Colonic mucosa (tissue), 4 donors: ENCODE measurements around the gene HDAC4. TPM values are rescaled to one million over a fixed set of nuclear protein-coding genes. Genes with fewer than 3 reads are reported as not detected.

Source experiments
- DNase-seq: peaks from one replicate; pipeline ENCODE4 v3.0.0-alpha.2; 2020
- H3K27ac ChIP-seq: fragments of 200-600 bp; one replicate; pipeline ENCODE4 v1.8.0; 2021
- H3K27me3 ChIP-seq: fragments of 200-600 bp; one replicate; pipeline ENCODE4 v1.8.0; 2021
- H3K36me3 ChIP-seq: fragments of 200-600 bp; one replicate; pipeline ENCODE4 v1.8.0; 2021
- H3K4me1 ChIP-seq: fragments of 200-600 bp; one replicate; pipeline ENCODE4 v1.8.0; 2021; ENCODE audit warnings: mild to moderate bottlenecking
- H3K4me3 ChIP-seq: fragments of 200-600 bp; one replicate; pipeline ENCODE4 v1.8.0; 2021
- H3K9ac ChIP-seq, 2 donors: one replicate each; pipeline ENCODE4 v1.7.0; 2013; ENCODE audit warnings: control low read depth in 2 of 2, low read depth in 2 of 2, low read length in 2 of 2
- H3K9me3 ChIP-seq: fragments of 200-600 bp; one replicate; pipeline ENCODE4 v1.8.0; 2021
- intact Hi-C: fragments of 100-400 bp; cut with DNase I; formaldehyde crosslinking; loops from one replicate; pipeline ENCODE4 v1.14.1; 2022
- total RNA-seq, 2 donors: library from RNA; stranded (reverse); fragmentation: NEBNext Ultra II Directional in 1 of 2; extraction: Animal tissue kit (Norgen Biotek cat#: 25700) in 1 of 2; gene quantifications; one replicate each; pipeline ENCODE4 v1.2.1, GENCODE V29; 2021
- TF ChIP-seq, protein P1 (sequence below): fragments of 200-600 bp; IDR thresholded peaks from one replicate; pipeline ENCODE4 v1.8.0; 2022; ENCODE audit warnings: antibody characterized with exemption, mild to moderate bottlenecking
- donor health status: healthy.
- donor health status: DM: no; HTN: no; CAD: no.
- donor health status: DM: no; HTN: no; CAD: no.

The HDAC4 gene
- total RNA-seq, 2 donors from 2014 or later: 35.3 to 46.8 TPM

GRCh38 chr2:239065537-239065936 lies 335.3 kb downstream of the HDAC4 start:
- H3K4me1 ChIP-seq: no peaks in the 10 kb centered on the region
- no peak for DNase-seq
- no peak overlapping the region for H3K4me3 ChIP-seq
- no peaks in the 10 kb centered on the region for H3K27me3 ChIP-seq
- intact Hi-C loops: no loop called here
- no peak overlapping the region for H3K9ac ChIP-seq
- no peaks in the 10 kb centered on the region for H3K36me3 ChIP-seq
- TF ChIP-seq, protein P1, sequence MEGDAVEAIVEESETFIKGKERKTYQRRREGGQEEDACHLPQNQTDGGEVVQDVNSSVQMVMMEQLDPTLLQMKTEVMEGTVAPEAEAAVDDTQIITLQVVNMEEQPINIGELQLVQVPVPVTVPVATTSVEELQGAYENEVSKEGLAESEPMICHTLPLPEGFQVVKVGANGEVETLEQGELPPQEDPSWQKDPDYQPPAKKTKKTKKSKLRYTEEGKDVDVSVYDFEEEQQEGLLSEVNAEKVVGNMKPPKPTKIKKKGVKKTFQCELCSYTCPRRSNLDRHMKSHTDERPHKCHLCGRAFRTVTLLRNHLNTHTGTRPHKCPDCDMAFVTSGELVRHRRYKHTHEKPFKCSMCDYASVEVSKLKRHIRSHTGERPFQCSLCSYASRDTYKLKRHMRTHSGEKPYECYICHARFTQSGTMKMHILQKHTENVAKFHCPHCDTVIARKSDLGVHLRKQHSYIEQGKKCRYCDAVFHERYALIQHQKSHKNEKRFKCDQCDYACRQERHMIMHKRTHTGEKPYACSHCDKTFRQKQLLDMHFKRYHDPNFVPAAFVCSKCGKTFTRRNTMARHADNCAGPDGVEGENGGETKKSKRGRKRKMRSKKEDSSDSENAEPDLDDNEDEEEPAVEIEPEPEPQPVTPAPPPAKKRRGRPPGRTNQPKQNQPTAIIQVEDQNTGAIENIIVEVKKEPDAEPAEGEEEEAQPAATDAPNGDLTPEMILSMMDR: no peak
- no peak overlapping the region for H3K27ac ChIP-seq
- no peaks in the 10 kb centered on the region for H3K9me3 ChIP-seq

DNA sequence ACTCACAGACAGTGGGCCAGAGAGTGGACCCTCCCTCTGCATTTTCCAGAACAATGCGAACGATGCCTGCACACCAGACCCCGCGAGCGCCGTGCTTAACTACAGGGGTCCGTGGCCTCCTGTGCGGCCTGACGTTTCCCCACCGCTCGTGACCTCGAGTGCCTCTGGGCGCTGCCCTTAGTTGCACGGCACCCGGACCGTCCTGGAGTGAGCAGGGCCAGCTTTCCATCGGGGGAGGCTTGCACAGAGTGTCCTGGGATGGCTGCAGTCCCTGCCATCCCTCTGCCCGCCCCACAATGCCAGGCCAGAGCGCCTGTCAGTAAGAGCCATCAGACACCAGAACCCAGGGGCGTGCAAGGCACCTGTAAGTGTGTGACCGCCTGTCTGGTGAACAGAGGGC lies 335.9 kb downstream of the HDAC4 start:
- Histone ChIP-seq H3K4me1 (no peaks in the 10 kb centered on the region), H3K36me3 (no peaks in the 10 kb centered on the region), H3K27ac (no peak overlapping the region), H3K9ac (no peak overlapping the region), H3K4me3 (no peak overlapping the region), H3K27me3 (no peaks in the 10 kb centered on the region), H3K9me3 (no peaks in the 10 kb centered on the region)
- intact Hi-C loops: no loop called here
- TF ChIP-seq, protein P1: no peak
- no peak for DNase-seq

DNA sequence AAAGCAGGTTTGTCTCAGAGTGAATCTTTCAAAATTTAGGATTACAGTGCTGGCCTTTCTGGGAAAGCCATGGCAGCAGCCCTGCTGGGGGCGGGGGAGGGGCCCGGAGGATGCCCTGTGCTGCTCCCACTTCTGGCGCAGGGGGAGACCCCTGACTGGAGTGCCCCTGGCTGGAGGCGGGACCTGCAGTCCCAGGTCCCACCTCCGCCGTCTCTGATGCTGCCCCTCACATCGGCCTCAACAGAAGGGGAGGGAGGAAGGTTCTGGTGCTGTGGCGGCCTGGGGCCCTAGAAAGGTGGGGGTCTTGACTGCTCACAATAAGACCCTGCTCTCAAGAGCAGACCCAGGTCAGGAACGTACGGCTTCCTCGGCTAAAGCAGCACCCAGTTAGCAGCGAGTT lies 336.6 kb downstream of the HDAC4 start:
- H3K27ac ChIP-seq: no peak overlapping the region
- no peaks in the 10 kb centered on the region for H3K4me1 ChIP-seq
- H3K4me3 ChIP-seq: no peak overlapping the region
- no peaks in the 10 kb centered on the region for H3K27me3 ChIP-seq
- intact Hi-C loops: no loop called here
- TF ChIP-seq, protein P1: no peak
- DNase-seq: no peak
- no peak overlapping the region for H3K9ac ChIP-seq
- no peaks in the 10 kb centered on the region for H3K9me3 ChIP-seq
- H3K36me3 ChIP-seq: no peaks in the 10 kb centered on the region

DNA sequence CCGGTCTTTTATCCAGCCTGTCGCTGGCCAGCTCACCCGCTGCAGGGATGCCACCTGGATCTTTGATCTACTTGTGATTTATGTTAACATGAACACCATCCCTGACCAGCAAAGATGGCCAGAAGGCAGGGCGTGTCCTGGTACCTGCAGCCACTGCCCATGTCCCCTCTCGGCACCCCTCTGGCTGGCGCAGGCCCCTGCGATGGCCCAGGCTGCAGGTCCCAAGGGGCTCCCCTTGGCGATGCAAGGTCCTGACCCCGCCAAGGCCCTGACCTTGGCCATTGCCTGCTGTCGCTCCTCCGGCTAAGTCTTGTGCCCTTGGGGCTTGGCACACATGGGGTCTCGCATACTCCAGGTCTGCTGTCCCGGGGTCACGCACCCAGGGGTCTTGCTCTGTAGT lies 338.1 kb downstream of the HDAC4 start:
- Histone ChIP-seq H3K9me3 (no peaks in the 10 kb centered on the region), H3K4me1 (no peaks in the 10 kb centered on the region), H3K27me3 (no peaks in the 10 kb centered on the region), H3K36me3 (no peaks in the 10 kb centered on the region), H3K4me3 (no peak overlapping the region), H3K27ac (no peak overlapping the region), H3K9ac (no peak overlapping the region)
- intact Hi-C loops: no loop called here
- no peak for DNase-seq
- TF ChIP-seq, protein P1: no peak

GRCh38 chr2:239061824-239062570 lies 338.8 kb downstream of the HDAC4 start:
- no peak overlapping the region for H3K9ac ChIP-seq
- no peak for DNase-seq
- H3K9me3 ChIP-seq: no peaks in the 10 kb centered on the region
- H3K4me3 ChIP-seq: no peak overlapping the region
- H3K27ac ChIP-seq: no peak overlapping the region
- no peaks in the 10 kb centered on the region for H3K27me3 ChIP-seq
- intact Hi-C loops: no loop called here
- no peaks in the 10 kb centered on the region for H3K36me3 ChIP-seq
- no peaks in the 10 kb centered on the region for H3K4me1 ChIP-seq
- TF ChIP-seq, protein P1: no peak
